BLaER1 (cell line): ENCODE data around the gene IGF2.

Experiments used
- H3K27ac ChIP-seq: shearing (Covaris generic); formaldehyde crosslinking; 2 replicates; pipeline ENCODE4 v1.8.1; 2022
- H3K27me3 ChIP-seq: shearing (Covaris generic); formaldehyde crosslinking; 2 replicates; pipeline ENCODE4 v1.8.1; 2022
- H3K36me3 ChIP-seq: shearing (Covaris generic); formaldehyde crosslinking; 2 replicates; pipeline ENCODE4 v1.8.1; 2022
- H3K4me1 ChIP-seq: shearing (Covaris generic); formaldehyde crosslinking; 2 replicates; pipeline ENCODE4 v1.8.1; 2022
- H3K4me2 ChIP-seq: shearing (Covaris generic); formaldehyde crosslinking; 2 replicates; pipeline ENCODE4 v1.8.1; 2022
- H3K4me3 ChIP-seq: shearing (Covaris generic); formaldehyde crosslinking; 2 replicates; pipeline ENCODE4 v1.8.1; 2022
- H3K9ac ChIP-seq: shearing (Covaris generic); formaldehyde crosslinking; 2 replicates; pipeline ENCODE4 v1.8.1; 2022
- H3K9me3 ChIP-seq: shearing (Covaris generic); formaldehyde crosslinking; 2 replicates; pipeline ENCODE4 v1.8.1; 2022
- H4K20me1 ChIP-seq: shearing (Covaris generic); formaldehyde crosslinking; 2 replicates; pipeline ENCODE4 v1.8.1; 2022
- Cebpa-rat ChIP-seq: shearing (Covaris generic); IDR thresholded peaks from 2 replicates; pipeline ENCODE4 v1.8.1; 2022

The IGF2 gene

GRCh38 chr11:2164081-2164480 lies 24.9 kb upstream of the IGF2 start:
- no peak overlapping the region for H3K4me3 ChIP-seq
- no peaks in the 10 kb centered on the region for H3K9me3 ChIP-seq
- H3K4me2 ChIP-seq = peak overlapping the region; percentile 3; the same call in 1 of the 2 replicates
- peaks cover 51% of the 10 kb centered on the region; the same call in 1 of the 2 replicates for H4K20me1 ChIP-seq
- TF ChIP-seq Cebpa-rat = no peak
- H3K4me1 ChIP-seq = peaks cover 17% of the 10 kb centered on the region; the same call in 1 of the 2 replicates
- H3K36me3 ChIP-seq = no peaks in the 10 kb centered on the region
- no peak overlapping the region for H3K27ac ChIP-seq
- no peak overlapping the region for H3K9ac ChIP-seq
- peaks cover 42% of the 10 kb centered on the region for H3K27me3 ChIP-seq

DNA sequence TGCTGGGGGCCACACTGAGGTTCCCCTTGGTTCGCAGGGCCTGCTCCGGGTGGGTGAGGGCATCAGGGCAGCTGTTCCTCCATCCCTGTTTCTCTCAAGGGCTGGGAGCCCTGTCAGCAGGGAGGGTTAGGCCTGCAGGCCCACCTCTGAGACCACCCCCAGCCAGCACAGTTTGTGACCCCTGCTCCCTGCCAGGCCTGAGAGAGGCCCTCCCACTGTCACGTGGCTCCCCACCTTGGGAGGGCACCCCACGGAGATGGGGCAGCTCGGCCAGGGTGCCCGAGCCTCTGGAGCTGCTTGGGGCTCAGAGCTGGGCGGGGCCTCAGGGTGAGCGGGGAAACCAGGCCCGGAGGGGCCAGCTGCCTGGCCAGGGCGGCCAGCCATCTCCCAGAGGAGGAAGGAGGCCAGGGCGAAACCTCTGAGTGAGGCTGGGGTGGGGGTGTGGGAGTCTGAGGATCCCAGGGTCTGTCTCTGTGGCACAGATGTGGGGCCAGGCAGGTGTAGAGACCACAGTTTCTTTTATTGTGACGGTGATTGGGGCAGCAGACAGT lies 24.3 kb upstream of the IGF2 start:
- Histone ChIP-seq H3K4me3 (no peak overlapping the region), H3K36me3 (no peaks in the 10 kb centered on the region), H4K20me1 (peaks cover 48% of the 10 kb centered on the region; the same call in 1 of the 2 replicates), H3K27me3 (peaks cover 37% of the 10 kb centered on the region), H3K9ac (no peak overlapping the region), H3K4me1 (peaks cover 16% of the 10 kb centered on the region; the same call in 1 of the 2 replicates), H3K9me3 (no peaks in the 10 kb centered on the region), H3K4me2 (peak overlapping the region; percentile 3; the same call in 1 of the 2 replicates), H3K27ac (no peak overlapping the region)
- no peak for TF ChIP-seq Cebpa-rat

- Histone ChIP-seq H3K27me3 (peaks cover 11% of the 10 kb centered on the region; the same call in 1 of the 2 replicates), H3K4me3 (no peak within 1 kb of the TSS)
These were observed 21.6 kb upstream of the IGF2 start, which contains the start of gene INS for GRCh38 chr11:2160736-2161259. INS (minus strand) TSS chr11:2161209; CDS start chr11:2160971, 238 bp downstream.

DNA sequence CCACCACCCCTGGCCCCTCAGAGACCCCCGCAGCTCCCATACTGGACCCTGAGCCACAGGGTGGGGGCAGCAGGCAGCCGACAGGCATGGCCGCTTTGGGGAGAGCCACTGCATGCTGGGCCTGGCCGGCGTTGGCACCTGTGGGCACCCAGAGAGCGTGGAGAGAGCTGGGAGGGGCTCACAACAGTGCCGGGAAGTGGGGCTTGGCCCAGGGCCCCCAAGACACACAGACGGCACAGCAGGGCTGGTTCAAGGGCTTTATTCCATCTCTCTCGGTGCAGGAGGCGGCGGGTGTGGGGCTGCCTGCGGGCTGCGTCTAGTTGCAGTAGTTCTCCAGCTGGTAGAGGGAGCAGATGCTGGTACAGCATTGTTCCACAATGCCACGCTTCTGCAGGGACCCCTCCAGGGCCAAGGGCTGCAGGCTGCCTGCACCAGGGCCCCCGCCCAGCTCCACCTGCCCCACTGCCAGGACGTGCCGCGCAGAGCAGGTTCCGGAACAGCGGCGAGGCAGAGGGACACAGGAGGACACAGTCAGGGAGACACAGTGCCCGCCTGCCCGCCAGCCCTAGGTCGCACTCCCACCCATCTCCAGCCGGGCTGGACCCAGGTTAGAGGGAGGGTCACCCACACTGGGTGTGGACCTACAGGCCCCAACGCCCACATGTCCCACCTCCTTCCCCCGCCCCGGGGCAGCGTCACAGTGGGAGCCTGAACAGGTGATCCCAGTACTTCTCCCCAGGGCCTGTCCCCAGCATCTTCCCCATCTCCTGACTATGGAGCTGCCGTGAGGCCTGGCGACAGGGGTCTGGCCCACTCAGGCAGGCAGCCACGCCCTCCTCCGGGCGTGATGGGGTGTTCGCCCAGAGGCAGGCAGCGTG lies 20.6 kb upstream of the IGF2 start:
- H3K4me1 ChIP-seq = peaks cover 11% of the 10 kb centered on the region; the same call in 1 of the 2 replicates
- no peak overlapping the region for H3K9ac ChIP-seq
- H3K9me3 ChIP-seq = no peaks in the 10 kb centered on the region
- H3K27me3 ChIP-seq = peaks cover 6% of the 10 kb centered on the region; the same call in 1 of the 2 replicates
- no peak overlapping the region for H3K27ac ChIP-seq
- no peak overlapping the region for H3K4me3 ChIP-seq
- no peaks in the 10 kb centered on the region for H3K36me3 ChIP-seq
- peaks cover 24% of the 10 kb centered on the region; the same call in 1 of the 2 replicates for H4K20me1 ChIP-seq
- no peak overlapping the region for H3K4me2 ChIP-seq
- no peak for TF ChIP-seq Cebpa-rat

More at GRCh38 chr11:2160736-2161259, 21.6 kb upstream of the IGF2 start, which contains the start of gene INS:
- H3K9ac ChIP-seq = no peak within 1 kb of the TSS
- H3K9me3 ChIP-seq = no peaks in the 10 kb centered on the region
- H3K4me2 ChIP-seq = no peak within 1 kb of the TSS
- H3K27ac ChIP-seq = no peak within 1 kb of the TSS
- H3K4me1 ChIP-seq = peaks cover 16% of the 10 kb centered on the region; the same call in 1 of the 2 replicates
- H3K36me3 ChIP-seq = no peaks in the 10 kb centered on the region
- peaks cover 34% of the 10 kb centered on the region; the same call in 1 of the 2 replicates for H4K20me1 ChIP-seq
- no peak for TF ChIP-seq Cebpa-rat

DNA sequence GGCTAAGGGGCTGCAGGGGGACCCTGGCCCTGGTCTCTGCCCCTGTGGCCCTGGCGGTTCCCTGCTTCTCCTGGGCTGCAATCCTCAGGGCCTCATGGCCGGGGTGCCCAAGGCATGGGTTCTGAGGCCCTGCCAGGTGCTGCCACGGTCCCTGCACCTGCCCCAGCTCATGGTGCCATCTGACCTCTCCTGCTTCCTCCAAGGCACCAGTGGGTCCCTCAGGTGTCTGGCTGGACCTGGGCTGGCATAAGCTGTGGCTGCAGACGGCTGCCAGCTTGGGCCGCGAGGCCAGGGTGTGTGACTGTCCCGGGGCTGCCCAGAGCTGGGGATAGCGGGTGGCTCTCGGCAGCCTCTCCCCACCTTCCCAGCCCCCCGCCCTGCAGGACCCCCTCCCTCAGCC lies 19.8 kb upstream of the IGF2 start:
- Histone ChIP-seq H3K9me3 (no peaks in the 10 kb centered on the region), H3K9ac (no peak overlapping the region), H3K4me1 (peaks cover 10% of the 10 kb centered on the region; the same call in 1 of the 2 replicates), H3K27me3 (peaks cover 2% of the 10 kb centered on the region; the same call in 1 of the 2 replicates), H3K36me3 (no peaks in the 10 kb centered on the region), H3K4me3 (no peak overlapping the region), H4K20me1 (peaks cover 21% of the 10 kb centered on the region; the same call in 1 of the 2 replicates), H3K27ac (no peak overlapping the region), H3K4me2 (no peak overlapping the region)
- TF ChIP-seq Cebpa-rat = no peak

DNA sequence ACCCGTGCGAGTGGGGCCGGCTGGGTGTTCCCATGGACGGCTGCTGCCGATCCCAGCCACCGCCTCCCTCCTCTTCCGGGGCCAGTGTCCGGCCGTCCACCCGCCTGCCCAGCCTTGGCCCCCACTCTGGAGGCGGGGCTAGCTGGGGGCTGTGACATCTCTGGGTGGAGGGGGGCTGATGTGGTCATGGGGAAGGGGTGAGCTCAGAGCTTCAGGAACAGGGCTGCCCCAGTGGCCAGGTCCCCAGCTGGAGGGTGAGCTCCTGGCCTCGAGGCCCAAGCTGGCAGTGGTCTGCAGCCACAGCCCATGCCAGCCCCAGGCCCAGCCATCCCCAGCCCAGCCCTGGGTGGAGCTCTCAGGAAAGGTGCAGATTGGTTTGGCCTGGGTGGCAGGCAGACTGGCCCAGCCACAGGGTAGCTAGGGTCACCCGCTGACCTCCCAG lies 19.1 kb upstream of the IGF2 start:
- Histone ChIP-seq H3K4me2 (no peak overlapping the region), H4K20me1 (peaks cover 14% of the 10 kb centered on the region; the same call in 1 of the 2 replicates), H3K36me3 (no peaks in the 10 kb centered on the region), H3K9ac (no peak overlapping the region), H3K27me3 (no peaks in the 10 kb centered on the region), H3K27ac (no peak overlapping the region), H3K9me3 (no peaks in the 10 kb centered on the region), H3K4me1 (peaks cover 3% of the 10 kb centered on the region; the same call in 1 of the 2 replicates), H3K4me3 (no peak overlapping the region)
- no peak for TF ChIP-seq Cebpa-rat

DNA sequence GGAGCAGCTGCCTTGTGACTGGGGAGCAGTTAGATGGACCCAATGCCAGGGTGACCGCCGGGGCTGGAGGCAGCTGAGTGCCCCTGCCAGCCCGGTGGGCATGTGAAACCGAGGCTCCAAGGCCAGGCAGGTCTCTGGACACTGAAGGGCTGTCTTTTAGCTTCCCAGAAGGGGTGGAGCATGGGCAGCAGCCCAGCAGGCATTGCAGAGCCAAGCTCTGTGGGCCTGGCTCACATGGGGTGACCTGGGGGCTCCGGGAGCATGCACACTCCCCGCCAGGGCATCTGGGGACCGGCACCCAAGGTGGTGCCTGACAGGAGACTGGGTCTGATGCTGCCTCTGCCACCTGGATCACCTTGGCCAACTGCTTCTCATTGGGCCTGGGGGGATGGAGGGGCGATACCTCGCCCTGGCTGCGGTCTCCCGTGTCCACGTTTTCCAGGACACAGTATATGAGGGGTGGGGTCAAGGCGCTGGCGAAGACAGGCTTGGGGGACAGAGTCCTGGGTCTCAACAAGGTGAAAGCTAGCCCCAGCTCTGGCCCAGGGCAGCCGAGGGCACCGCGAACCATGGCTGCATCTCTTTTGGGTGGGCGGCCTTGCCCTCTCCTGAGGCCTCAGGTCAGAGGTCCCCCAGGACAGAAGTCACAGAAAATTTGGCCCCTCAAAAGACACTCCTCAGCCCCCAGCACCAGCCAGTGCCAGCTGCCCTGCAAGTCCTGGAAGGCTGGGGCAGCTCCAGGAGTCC lies 18.3 kb upstream of the IGF2 start:
- Histone ChIP-seq H3K4me1 (peaks cover 3% of the 10 kb centered on the region; the same call in 1 of the 2 replicates), H3K36me3 (no peaks in the 10 kb centered on the region), H3K9me3 (no peaks in the 10 kb centered on the region), H3K27ac (no peak overlapping the region), H3K27me3 (no peaks in the 10 kb centered on the region), H3K4me3 (no peak overlapping the region), H3K4me2 (no peak overlapping the region), H4K20me1 (peaks cover 10% of the 10 kb centered on the region; the same call in 1 of the 2 replicates), H3K9ac (no peak overlapping the region)
- no peak for TF ChIP-seq Cebpa-rat

GRCh38 chr11:2156416-2157182 lies 17.4 kb upstream of the IGF2 start:
- H3K4me1 ChIP-seq = peaks cover 7% of the 10 kb centered on the region

More at GRCh38 chr11:2156416-2157182, 17.4 kb upstream of the IGF2 start:
- no peaks in the 10 kb centered on the region for H3K27me3 ChIP-seq
- peaks cover 13% of the 10 kb centered on the region; the same call in 1 of the 2 replicates for H4K20me1 ChIP-seq
- H3K9ac ChIP-seq = no peak overlapping the region
- H3K4me2 ChIP-seq = no peak overlapping the region
- no peak overlapping the region for H3K27ac ChIP-seq
- no peak for TF ChIP-seq Cebpa-rat
- no peaks in the 10 kb centered on the region for H3K36me3 ChIP-seq
- no peaks in the 10 kb centered on the region for H3K9me3 ChIP-seq
- no peak overlapping the region for H3K4me3 ChIP-seq
